SH-SY5Y (cell line): Measurements from ENCODE around the gene RNH1.

Experiments
- GATA2 ChIP-seq: IDR thresholded peaks from 2 replicates; pipeline ENCODE4 v1.6.1; 2011; ENCODE audit warnings: mild to moderate bottlenecking, low read depth, low read length
- GATA3 ChIP-seq: IDR thresholded peaks from 2 replicates; pipeline ENCODE4 v1.6.1; 2011; ENCODE audit warnings: low read depth, mild to moderate bottlenecking, low read length, moderate library complexity

DNA sequence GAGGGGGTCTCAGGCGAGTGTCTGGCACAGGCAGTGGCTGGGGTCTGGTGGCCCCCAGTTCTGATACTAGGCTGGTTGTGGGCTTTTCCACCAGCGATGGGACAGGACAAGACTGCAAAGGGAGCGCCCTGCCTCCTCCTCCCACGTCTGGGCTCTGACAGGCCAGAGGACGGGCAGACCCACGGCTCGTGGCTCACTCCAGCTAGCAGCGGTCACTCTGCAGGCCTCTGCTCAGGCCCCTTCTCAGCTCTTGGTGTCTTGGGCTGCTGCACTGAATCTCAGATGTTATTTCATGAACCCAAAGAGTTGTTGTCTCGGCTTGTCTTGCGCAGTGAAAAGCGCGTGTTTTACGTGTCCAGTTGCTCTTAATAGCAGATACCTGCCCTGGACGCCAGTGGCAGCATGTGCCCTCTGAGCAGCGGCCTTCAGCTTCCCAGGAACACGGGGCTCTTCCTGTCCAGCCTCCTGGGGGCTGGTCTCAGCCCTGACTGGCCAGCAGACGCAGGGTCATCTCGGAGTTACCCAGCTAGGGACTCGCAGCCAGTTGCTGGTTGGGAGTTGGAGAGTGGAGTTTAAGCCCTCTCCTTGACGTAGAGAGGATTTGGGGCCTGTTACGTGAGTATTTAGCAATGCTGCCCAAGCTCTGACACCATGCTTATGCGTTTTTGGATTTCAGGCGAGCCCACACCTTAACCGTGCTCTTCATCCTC is 47.4 kb downstream of the RNH1 start:
- TF ChIP-seq GATA3 (no peak), GATA2 (no peak)
